Measurements from ENCODE around the gene PRMT3.
A peak's percentile ranks its signal among the peaks of the same experiment; 100 is the strongest.
"Not testable (repeated sequence)": the region's sequence is repeated elsewhere in the genome, so short reads cannot be mapped to it uniquely, and the experiment has no call there.

PRMT3 gene

GRCh38 chr11:20374741-20375300, 12.7 kb upstream of the PRMT3 start:
- DNase-seq (ENCODE audit: low spot score): no peak

GRCh38 chr11:20376162-20376730, 11.3 kb upstream of the PRMT3 start:
- DNase-seq (ENCODE audit: low spot score): no peak

GRCh38 chr11:20385996-20386395, 1.5 kb upstream of the PRMT3 start:
- not testable (repeated sequence) for DNase-seq (ENCODE audit: low spot score)

GRCh38 chr11:20388096-20389055, 860 bp downstream of the PRMT3 start:
- peak; percentile 12 for DNase-seq (ENCODE audit: low spot score)

- DNase-seq (ENCODE audit: low spot score): peak; percentile 26
These were observed 9.8 kb downstream of the PRMT3 start for GRCh38 chr11:20397281-20397680.

- DNase-seq (ENCODE audit: low spot score): no peak
These were observed 12.0 kb downstream of the PRMT3 start for GRCh38 chr11:20399498-20399897.

- DNase-seq (ENCODE audit: low spot score): no peak
These were observed 15.5 kb downstream of the PRMT3 start for GRCh38 chr11:20403059-20403458.

GRCh38 chr11:20406484-20406883, 19.0 kb downstream of the PRMT3 start:
- DNase-seq (ENCODE audit: low spot score): no peak

- no peak for DNase-seq (ENCODE audit: low spot score)
These were observed 19.8 kb downstream of the PRMT3 start for GRCh38 chr11:20407344-20407743.

- no peak for DNase-seq (ENCODE audit: low spot score)
These were observed 27.9 kb downstream of the PRMT3 start for GRCh38 chr11:20415432-20415831.

- DNase-seq (ENCODE audit: low spot score): no peak
These were observed 30.3 kb downstream of the PRMT3 start for GRCh38 chr11:20417771-20418170.

- no peak for DNase-seq (ENCODE audit: low spot score)
These were observed 34.4 kb downstream of the PRMT3 start for GRCh38 chr11:20421946-20422345.

- DNase-seq (ENCODE audit: low spot score): no peak
These were observed 41.7 kb downstream of the PRMT3 start for GRCh38 chr11:20429216-20429615.

- DNase-seq (ENCODE audit: low spot score): no peak
These were observed 51.1 kb downstream of the PRMT3 start for GRCh38 chr11:20438637-20439036.

GRCh38 chr11:20443596-20443995, 56.1 kb downstream of the PRMT3 start:
- no peak for DNase-seq (ENCODE audit: low spot score)

- no peak for DNase-seq (ENCODE audit: low spot score)
These were observed 57.0 kb downstream of the PRMT3 start for GRCh38 chr11:20444535-20444934.

GRCh38 chr11:20448834-20449233, 61.3 kb downstream of the PRMT3 start:
- DNase-seq (ENCODE audit: low spot score): no peak

GRCh38 chr11:20450829-20451228, 63.3 kb downstream of the PRMT3 start:
- DNase-seq (ENCODE audit: low spot score): no peak

GRCh38 chr11:20451568-20451967, 64.1 kb downstream of the PRMT3 start:
- no peak for DNase-seq (ENCODE audit: low spot score)

- no peak for DNase-seq (ENCODE audit: low spot score)
These were observed 65.1 kb downstream of the PRMT3 start for GRCh38 chr11:20452585-20452984.

- DNase-seq (ENCODE audit: low spot score): no peak
These were observed 66.3 kb downstream of the PRMT3 start for GRCh38 chr11:20453657-20454316.

GRCh38 chr11:20457001-20457799, 69.7 kb downstream of the PRMT3 start:
- no peak for DNase-seq (ENCODE audit: low spot score)
